Measurements from ENCODE around the gene CDNF.

DNA sequence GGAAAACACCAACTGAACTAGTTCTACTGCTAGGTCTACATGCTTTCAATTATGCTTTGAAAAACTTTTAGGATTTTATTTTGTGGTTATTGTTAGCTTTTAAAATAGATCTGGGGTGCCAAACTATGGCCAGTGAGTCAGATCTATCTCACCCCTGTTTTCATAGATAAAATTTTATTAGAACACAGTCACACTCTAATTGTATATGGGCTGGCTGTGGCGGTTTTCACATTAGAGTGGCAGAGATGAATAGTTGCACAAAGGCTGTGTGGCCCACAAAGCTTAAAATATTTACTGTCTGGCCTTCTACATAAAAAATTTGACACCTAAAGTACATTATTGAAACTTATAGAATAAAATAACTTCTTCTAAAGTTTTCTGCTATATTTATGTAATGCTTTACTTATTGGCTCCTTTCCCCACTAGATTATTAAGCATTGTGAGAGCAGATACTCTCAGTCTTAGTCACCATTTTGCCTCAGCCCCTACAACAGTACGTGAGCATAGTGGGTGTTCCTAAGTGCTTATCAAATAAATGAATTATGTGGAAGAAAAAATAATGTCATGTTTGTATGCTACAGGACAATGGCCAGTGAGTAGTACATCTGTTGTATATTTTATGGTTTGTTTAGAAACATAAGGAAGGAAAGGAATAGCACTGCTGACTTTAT is 35.4 kb upstream of the CDNF start:
- TF ChIP-seq, protein P1, sequence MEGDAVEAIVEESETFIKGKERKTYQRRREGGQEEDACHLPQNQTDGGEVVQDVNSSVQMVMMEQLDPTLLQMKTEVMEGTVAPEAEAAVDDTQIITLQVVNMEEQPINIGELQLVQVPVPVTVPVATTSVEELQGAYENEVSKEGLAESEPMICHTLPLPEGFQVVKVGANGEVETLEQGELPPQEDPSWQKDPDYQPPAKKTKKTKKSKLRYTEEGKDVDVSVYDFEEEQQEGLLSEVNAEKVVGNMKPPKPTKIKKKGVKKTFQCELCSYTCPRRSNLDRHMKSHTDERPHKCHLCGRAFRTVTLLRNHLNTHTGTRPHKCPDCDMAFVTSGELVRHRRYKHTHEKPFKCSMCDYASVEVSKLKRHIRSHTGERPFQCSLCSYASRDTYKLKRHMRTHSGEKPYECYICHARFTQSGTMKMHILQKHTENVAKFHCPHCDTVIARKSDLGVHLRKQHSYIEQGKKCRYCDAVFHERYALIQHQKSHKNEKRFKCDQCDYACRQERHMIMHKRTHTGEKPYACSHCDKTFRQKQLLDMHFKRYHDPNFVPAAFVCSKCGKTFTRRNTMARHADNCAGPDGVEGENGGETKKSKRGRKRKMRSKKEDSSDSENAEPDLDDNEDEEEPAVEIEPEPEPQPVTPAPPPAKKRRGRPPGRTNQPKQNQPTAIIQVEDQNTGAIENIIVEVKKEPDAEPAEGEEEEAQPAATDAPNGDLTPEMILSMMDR (IDR thresholded peaks at IDR 0.05; ENCODE audit: borderline replicate concordance, extremely low read depth, low read length, poor library complexity, severe bottlenecking) = no peak
- no peak for TF ChIP-seq EZH2 (IDR thresholded peaks at IDR 0.05; ENCODE audit: borderline replicate concordance, low read depth, low read length, severe bottlenecking)
